HepG2 (cell line): Measurements from ENCODE around the gene CLEC16A. TPM values are rescaled to one million over a fixed set of nuclear protein-coding genes. Genes with fewer than 3 reads are reported as not detected.

Source experiments
- AKAP8 ChIP-seq: sonication (generic); formaldehyde crosslinking; IDR thresholded peaks from 2 replicates; pipeline ENCODE4 v1.5.1; 2020; ENCODE audit warnings: mild to moderate bottlenecking, missing genetic modification reagents
- CBX5 ChIP-seq: sonication (generic); formaldehyde crosslinking; IDR thresholded peaks from 2 replicates; pipeline ENCODE4 v1.4.0; 2020; ENCODE audit warnings: missing genetic modification reagents, borderline replicate concordance
- CREBL2 ChIP-seq: sonication (generic); formaldehyde crosslinking; IDR thresholded peaks from 2 replicates; pipeline ENCODE4 v1.8.1; 2023; ENCODE audit warnings: missing genetic modification reagents, mild to moderate bottlenecking, borderline replicate concordance
- EED ChIP-seq: sonication (generic); formaldehyde crosslinking; IDR thresholded peaks from 2 replicates; pipeline ENCODE4 v1.5.0; 2020; ENCODE audit warnings: mild to moderate bottlenecking, missing genetic modification reagents
- GATAD2A ChIP-seq: IDR thresholded peaks from 2 replicates; pipeline ENCODE4 v1.6.1; 2016
- KDM1A ChIP-seq: IDR thresholded peaks from 2 replicates; pipeline ENCODE4 v1.6.1; 2016; ENCODE audit warnings: missing compliant biosample characterization
- KDM5B ChIP-seq: sonication (generic); formaldehyde crosslinking; IDR thresholded peaks from 2 replicates; pipeline ENCODE4 v1.4.0; 2020; ENCODE audit warnings: missing genetic modification reagents, mild to moderate bottlenecking, borderline replicate concordance
- KMT2A ChIP-seq: sonication (generic); formaldehyde crosslinking; IDR thresholded peaks from 2 replicates; pipeline ENCODE4 v1.4.0; 2020; ENCODE audit warnings: missing genetic modification reagents
- LCORL ChIP-seq, 2 experiments: fragments of 450-650 bp in 1 of 2; sonication (generic) in 1 of 2; formaldehyde crosslinking in 1 of 2; IDR thresholded peaks; 2 replicates each; pipeline versions ENCODE4 v1.5.0 to v1.6.1; 2017 to 2020; ENCODE audit warnings: antibody characterized with exemption in 1 of 2, missing genetic modification reagents in 1 of 2
- NRL ChIP-seq: sonication (generic); formaldehyde crosslinking; IDR thresholded peaks from 2 replicates; pipeline ENCODE4 v1.5.0; 2020; ENCODE audit warnings: missing genetic modification reagents, mild to moderate bottlenecking, moderate library complexity, borderline replicate concordance
- PATZ1 ChIP-seq: sonication (generic); formaldehyde crosslinking; IDR thresholded peaks from 2 replicates; pipeline ENCODE4 v1.4.0; 2020; ENCODE audit warnings: missing genetic modification reagents
- SAP130 ChIP-seq: IDR thresholded peaks from 2 replicates; pipeline ENCODE4 v1.6.1; 2016; ENCODE audit warnings: low read depth
- SP4 ChIP-seq: sonication (generic); formaldehyde crosslinking; IDR thresholded peaks from 2 replicates; pipeline ENCODE4 v1.8.1; 2023; ENCODE audit warnings: mild to moderate bottlenecking, missing genetic modification reagents
- TBX2 ChIP-seq: sonication (generic); formaldehyde crosslinking; IDR thresholded peaks from 2 replicates; pipeline ENCODE4 v1.5.0; 2020; ENCODE audit warnings: missing genetic modification reagents, mild to moderate bottlenecking, borderline replicate concordance
- THAP11 ChIP-seq: IDR thresholded peaks from 2 replicates; pipeline ENCODE4 v1.6.1; 2016; ENCODE audit warnings: missing biosample characterization, missing genetic modification reagents
- ZFP90 ChIP-seq: sonication (generic); formaldehyde crosslinking; IDR thresholded peaks from 2 replicates; pipeline ENCODE4 v1.8.0; 2022; ENCODE audit warnings: missing genetic modification reagents, mild to moderate bottlenecking, inconsistent platforms, borderline replicate concordance
- ZFP91 ChIP-seq: sonication (generic); formaldehyde crosslinking; IDR thresholded peaks from 2 replicates; pipeline ENCODE4 v1.9.0; 2022; ENCODE audit warnings: missing genetic modification reagents, mild to moderate bottlenecking, borderline replicate concordance
- ZNF24 ChIP-seq: fragments of 450-650 bp; IDR thresholded peaks from 2 replicates; pipeline ENCODE4 v1.6.1; 2017; ENCODE audit warnings: antibody characterized with exemption, mild to moderate bottlenecking
- ZNF501 ChIP-seq: sonication (generic); formaldehyde crosslinking; IDR thresholded peaks from 2 replicates; pipeline ENCODE4 v1.5.1; 2020; ENCODE audit warnings: mild to moderate bottlenecking, moderate library complexity, missing genetic modification reagents
- ZNF556 ChIP-seq: sonication (generic); formaldehyde crosslinking; IDR thresholded peaks from 2 replicates; pipeline ENCODE4 v1.4.0; 2020; ENCODE audit warnings: mild to moderate bottlenecking, missing genetic modification reagents, borderline replicate concordance
- ZNF788 ChIP-seq: sonication (generic); formaldehyde crosslinking; IDR thresholded peaks from 2 replicates; pipeline ENCODE4 v1.5.0; 2020; ENCODE audit warnings: mild to moderate bottlenecking, missing genetic modification reagents, borderline replicate concordance
- ZNF879 ChIP-seq: sonication (generic); formaldehyde crosslinking; IDR thresholded peaks from 2 replicates; pipeline ENCODE4 v1.8.1; 2023; ENCODE audit warnings: missing genetic modification reagents
- ZXDC ChIP-seq: sonication (generic); formaldehyde crosslinking; IDR thresholded peaks from 2 replicates; pipeline ENCODE4 v1.5.0; 2020; ENCODE audit warnings: mild to moderate bottlenecking, missing genetic modification reagents
- polyA plus RNA-seq, 8 experiments: library from polyadenylated mRNA; depleted of rRNA in 3 of 8; stranded (reverse) in 7 of 8; unstranded in 1 of 8; fragments of >200 nt; fragmentation: Illumina TruSeq in 4 of 8; extraction: Trizol in 4 of 8; gene quantifications; 2 replicates each; pipeline versions ENCODE4 v1.2.1 to v1.2.3, GENCODE V29; 2011 to 2016; ENCODE audit warnings: low read depth in 4 of 8, missing spikeins in 1 of 8, mixed read lengths in 1 of 8; ENCODE audit not compliant: insufficient read depth in 1 of 8
- total RNA-seq, 5 experiments: library from RNA; depleted of rRNA; stranded (reverse); fragments of >200 nt; fragmentation: Illumina TruSeq; extraction: Trizol; gene quantifications; 2 replicates each; pipeline ENCODE4 v1.2.3, GENCODE V29; 2016; ENCODE audit warnings: low read depth in 1 of 5

The CLEC16A gene
- total and polyA plus RNA-seq, 2 of the 13 experiments (the other 11 are each of a cell fraction or from before 2014, with no cell fraction given), result 8.5 to 10.3 TPM

GRCh38 chr16:10921536-10922327 is 22.6 kb upstream of the CLEC16A start (continued):
- TF ChIP-seq NRL (CRISPR knock-in tag) (peak; percentile 64; the same call in 1 of the 2 replicates), KDM5B (CRISPR knock-in tag) (peak; percentile 32; the same call in 1 of the 2 replicates), CREBL2 (CRISPR knock-in tag) (no peak), ZXDC (CRISPR knock-in tag) (no peak), EED (CRISPR knock-in tag) (no peak), KDM1A (CRISPR knock-in tag) (peak; percentile 64; the same call in 1 of the 2 replicates), PATZ1 (CRISPR knock-in tag) (no peak), GATAD2A (CRISPR knock-in tag) (0 out of 2 replicates have a peak, but pooled peaks have one; percentile 22), ZNF788 (CRISPR knock-in tag) (0 out of 2 replicates have a peak, but pooled peaks have one; percentile 18), AKAP8 (no peak), CBX5 (CRISPR knock-in tag) (0 out of 2 replicates have a peak, but pooled peaks have one; percentile 39), THAP11 (CRISPR knock-in tag) (0 out of 2 replicates have a peak, but pooled peaks have one; percentile 4), ZNF879 (CRISPR knock-in tag) (0 out of 2 replicates have a peak, but pooled peaks have one; percentile 51), ZFP90 (CRISPR knock-in tag) (0 out of 2 replicates have a peak, but pooled peaks have one; percentile 1), ZNF556 (CRISPR knock-in tag) (0 out of 2 replicates have a peak, but pooled peaks have one; percentile 46), TBX2 (CRISPR knock-in tag) (0 out of 2 replicates have a peak, but pooled peaks have one; percentile 28), SP4 (CRISPR knock-in tag) (peak; percentile 62; the same call in 1 of the 2 replicates), ZNF501 (CRISPR knock-in tag) (peak; percentile 20; the same call in 1 of the 2 replicates), ZFP91 (CRISPR knock-in tag) (0 out of 2 replicates have a peak, but pooled peaks have one; percentile 28), KMT2A (CRISPR knock-in tag) (no peak), LCORL (IDR thresholded peaks at IDR 0.05) (peak; percentile 99), LCORL (CRISPR knock-in tag; IDR thresholded peaks at IDR 0.05) (no peak), ZNF24 (peak; percentile 69; the same call in 1 of the 2 replicates), SAP130 (CRISPR knock-in tag) (0 out of 2 replicates have a peak, but pooled peaks have one; percentile 4)
